IMR-90 (cell line): ENCODE measurements around the gene RPS6KA4. TPM values are rescaled to one million over a fixed set of nuclear protein-coding genes. Genes with fewer than 3 reads are reported as not detected.

Experiments used
- ATAC-seq: fragments of 200-7000 bp; cut with Tn5 transposase; 2 replicates; pipeline ENCODE4 v1.9.1; 2020; ENCODE audit warnings: low read depth, mild to moderate bottlenecking, moderate library complexity
- BruUV-seq: library from RNA; stranded (reverse); fragments of 400-500 nt; replicated peaks from 2 replicates; lab custom pipeline; 2021; lab: Mats Ljungman, UMichigan
- CTCF ChIA-PET: fragments of 300-600 bp; formaldehyde crosslinking; extraction: SDS; loops from one replicate; lab custom pipeline; 2021; ENCODE audit warnings: antibody characterized with exemption; lab: Yijun Ruan, JAX
- POLR2A ChIA-PET: fragments of 300-600 bp; sonication (Branson Sonifier 250); formaldehyde crosslinking; loops from one replicate; lab custom pipeline; 2022; ENCODE audit warnings: antibody characterized with exemption; ENCODE audit not compliant: unreplicated experiment; lab: Charles Lee
- DNase-seq: peaks from one replicate; pipeline ENCODE4 v3.0.0; 2013
- H2AFZ ChIP-seq: replicated peaks from 2 replicates; pipeline ENCODE3; 2013; ENCODE audit warnings: low read length, mild to moderate bottlenecking; ENCODE audit not compliant: poor library complexity
- H2AK5ac ChIP-seq: 2 replicates; pipeline ENCODE4 v1.6.1; 2013; ENCODE audit warnings: low read depth, low read length, inconsistent platforms
- H2AK9ac ChIP-seq: replicated peaks from 2 replicates; pipeline ENCODE3; 2013; ENCODE audit warnings: mild to moderate bottlenecking, low read depth, low read length, moderate library complexity; ENCODE audit not compliant: poor library complexity
- H2BK120ac ChIP-seq: 2 replicates; pipeline ENCODE4 v1.6.1; 2013; ENCODE audit warnings: low read depth, low read length, inconsistent platforms
- H2BK15ac ChIP-seq: 3 replicates; pipeline ENCODE4 v1.6.1; 2013; ENCODE audit warnings: low read depth, low read length, inconsistent platforms
- H2BK20ac ChIP-seq: 2 replicates; pipeline ENCODE4 v1.6.1; 2013; ENCODE audit warnings: low read depth, mild to moderate bottlenecking, inconsistent platforms, low read length, moderate library complexity
- H2BK5ac ChIP-seq: 2 replicates; pipeline ENCODE4 v1.6.1; 2013; ENCODE audit warnings: mild to moderate bottlenecking, low read depth, low read length, inconsistent platforms; ENCODE audit not compliant: poor library complexity, severe bottlenecking
- H3K14ac ChIP-seq: replicated peaks from 2 replicates; pipeline ENCODE4 v1.6.1; 2013; ENCODE audit warnings: low read depth, low read length, inconsistent platforms
- H3K18ac ChIP-seq: 2 replicates; pipeline ENCODE4 v1.6.1; 2013; ENCODE audit warnings: low read depth, low read length, control low read depth
- H3K23ac ChIP-seq: 2 replicates; pipeline ENCODE4 v1.6.1; 2013; ENCODE audit warnings: low read depth, low read length, inconsistent platforms
- H3K27ac ChIP-seq: 2 replicates; pipeline ENCODE4 v1.5.1; 2013; ENCODE audit warnings: mild to moderate bottlenecking, control low read depth, low read length; ENCODE audit not compliant: insufficient read depth
- H3K27me3 ChIP-seq: 2 replicates; pipeline ENCODE4 v1.6.1; 2013; ENCODE audit warnings: low read length; ENCODE audit not compliant: control insufficient read depth, insufficient read depth
- H3K36me3 ChIP-seq: 2 replicates; pipeline ENCODE4 v1.6.1; 2013; ENCODE audit warnings: low read length, mixed read lengths; ENCODE audit not compliant: control insufficient read depth, insufficient read depth
- H3K4ac ChIP-seq: 2 replicates; pipeline ENCODE4 v1.6.1; 2013; ENCODE audit warnings: low read depth, low read length, inconsistent platforms
- H3K4me1 ChIP-seq: 2 replicates; pipeline ENCODE4 v1.6.1; 2013; ENCODE audit warnings: low read length, mixed read lengths; ENCODE audit not compliant: control insufficient read depth, insufficient read depth
- H3K4me2 ChIP-seq: 2 replicates; pipeline ENCODE4 v1.6.1; 2013; ENCODE audit warnings: low read depth, mild to moderate bottlenecking, control low read depth, low read length, moderate library complexity
- H3K4me3 ChIP-seq: 2 replicates; pipeline ENCODE4 v1.5.1; 2013; ENCODE audit warnings: low read depth, mild to moderate bottlenecking, control low read depth, low read length, moderate library complexity; ENCODE audit not compliant: insufficient read depth
- H3K56ac ChIP-seq: 2 replicates; pipeline ENCODE4 v1.6.1; 2013; ENCODE audit warnings: low read length, inconsistent platforms; ENCODE audit not compliant: insufficient read depth; ENCODE audit errors: extremely low read depth
- H3K79me1 ChIP-seq, 2 experiments: 2 replicates each; pipeline ENCODE4 v1.6.1; 2013; ENCODE audit warnings: low read length in 2 of 2, inconsistent platforms in 1 of 2, low read depth in 1 of 2
- H3K9ac ChIP-seq: 2 replicates; pipeline ENCODE4 v1.6.1; 2013; ENCODE audit warnings: low read depth, low read length, control low read depth
- H3K9me1 ChIP-seq: 2 replicates; pipeline ENCODE4 v1.6.1; 2013; ENCODE audit warnings: low read length, inconsistent platforms; ENCODE audit not compliant: insufficient read depth
- H3K9me3 ChIP-seq: 2 replicates; pipeline ENCODE4 v1.6.1; 2013; ENCODE audit warnings: low read length; ENCODE audit not compliant: control insufficient read depth, insufficient read depth
- H4K20me1 ChIP-seq: 2 replicates; pipeline ENCODE4 v1.6.1; 2013; ENCODE audit warnings: low read length, inconsistent platforms; ENCODE audit not compliant: insufficient read depth
- H4K5ac ChIP-seq: 2 replicates; pipeline ENCODE4 v1.6.1; 2013; ENCODE audit warnings: mild to moderate bottlenecking, low read depth, low read length, control low read depth
- H4K8ac ChIP-seq, 2 experiments: 2 replicates each; pipeline ENCODE4 v1.6.1; 2013; ENCODE audit warnings: low read depth in 2 of 2, low read length in 2 of 2, control low read depth in 1 of 2, inconsistent platforms in 1 of 2
- H4K91ac ChIP-seq: 2 replicates; pipeline ENCODE4 v1.6.1; 2013; ENCODE audit warnings: low read depth, low read length, inconsistent platforms; ENCODE audit not compliant: insufficient read depth
- CHD1 ChIP-seq: IDR thresholded peaks from 2 replicates; pipeline ENCODE4 v1.6.1; 2012; ENCODE audit warnings: low read depth, low read length, improper control_type of control experiment
- ELK1 ChIP-seq: fragments of 150-350 bp; IDR thresholded peaks from 2 replicates; pipeline ENCODE4 v1.6.1; 2016; ENCODE audit warnings: low read depth, mild to moderate bottlenecking, low read length, moderate library complexity, borderline replicate concordance
- FOS ChIP-seq: fragments of 150-350 bp; IDR thresholded peaks from 2 replicates; pipeline ENCODE4 v1.6.1; 2016; ENCODE audit warnings: low read depth, low read length
- POLR2A ChIP-seq: IDR thresholded peaks from 2 replicates; pipeline ENCODE4 v1.6.1; 2012; ENCODE audit warnings: mild to moderate bottlenecking, low read depth, low read length
- RAD21 ChIP-seq: IDR thresholded peaks from 2 replicates; pipeline ENCODE4 v1.6.1; 2012; ENCODE audit warnings: low read length, improper control_type of control experiment
- RCOR1 ChIP-seq: IDR thresholded peaks from 2 replicates; pipeline ENCODE4 v1.6.1; 2012; ENCODE audit warnings: mild to moderate bottlenecking, low read length, improper control_type of control experiment; ENCODE audit not compliant: insufficient replicate concordance
- RFX5 ChIP-seq: IDR thresholded peaks from 2 replicates; pipeline ENCODE4 v1.8.0; 2012; ENCODE audit warnings: low read depth, mild to moderate bottlenecking, low read length, moderate library complexity
- WGBS, 2 experiments: methylation state at CpG; one replicate each; pipeline versions ENCODE4 v1.1.5 to v1.1.7; 2013; ENCODE audit warnings: missing lambda C conversion rate in 2 of 2; ENCODE audit not compliant: insufficient read length in 1 of 2; ENCODE audit errors: extremely low coverage in 2 of 2; 5-methylcytosine and 5-hydroxymethylcytosine counted together
- dilution Hi-C: fragments of 300-500 bp; cut with HindIII; formaldehyde crosslinking; loops from one replicate; pipeline ENCODE4 v1.14.3; 2018; ENCODE audit warnings: low sequenced_read_pairs; ENCODE audit not compliant: unreplicated experiment
- in situ Hi-C: fragments of 300-500 bp; cut with MboI; formaldehyde crosslinking; loops from 3 replicates; pipeline ENCODE4 v1.14.3; 2019; ENCODE audit warnings: low sequenced_read_pairs, inconsistent platforms, mixed read lengths
- intact Hi-C: fragments of 100-400 bp; cut with micrococcal nuclease; formaldehyde crosslinking; loops from 2 replicates; pipeline ENCODE4 v1.10.0; 2022
- polyA plus RNA-seq, 3 experiments: library from polyadenylated mRNA; depleted of rRNA; stranded (reverse); fragments of >200 nt; gene quantifications; 2 replicates each; pipeline ENCODE4 v1.2.3, GENCODE V29; 2012; ENCODE audit warnings: low replicate concordance in 1 of 3
- total RNA-seq: library from RNA; depleted of rRNA; stranded (reverse); fragments of >200 nt; gene quantifications from 2 replicates; pipeline ENCODE4 v1.2.3, GENCODE V29; 2012

The RPS6KA4 gene
- total and polyA plus RNA-seq, 2 of the 4 experiments (the other 2 are of a cell fraction): 38.8 to 52.9 TPM

DNA sequence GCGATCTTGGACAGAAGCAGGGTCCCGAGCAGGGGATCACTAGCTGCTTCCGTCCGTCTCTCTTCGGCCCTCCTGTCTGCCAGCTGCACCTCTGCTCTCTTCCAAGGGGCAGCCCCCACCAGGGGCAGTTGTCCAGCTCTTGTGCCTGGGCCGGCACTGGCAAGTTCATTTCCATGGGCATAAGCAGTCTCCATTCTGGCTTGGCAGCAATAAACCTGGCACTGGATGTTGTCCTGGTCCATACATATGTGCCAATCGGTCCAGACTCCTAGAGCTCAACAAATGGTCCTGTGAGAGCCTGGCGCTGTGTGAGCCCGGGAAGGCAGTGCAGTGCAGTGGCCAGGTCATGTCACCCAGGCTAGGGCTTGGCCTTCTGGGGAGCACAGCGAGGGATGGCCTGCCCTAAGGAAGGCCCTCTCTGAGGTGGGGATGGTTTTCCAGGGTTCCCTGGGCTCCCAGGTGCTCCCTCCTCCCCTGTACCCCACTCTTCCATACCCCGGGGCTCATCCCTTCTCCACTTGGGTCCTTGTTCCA lies 60.4 kb downstream of the RPS6KA4 start:
- Histone ChIP-seq H2BK120ac (no peak overlapping the region), H3K4ac (no peak overlapping the region), H3K79me1 (no peaks in the 10 kb centered on the region), H3K9me1 (0 out of 2 replicates have a peak, but pooled peaks cover 3% of the 10 kb centered on the region), H3K23ac (no peak overlapping the region), H4K20me1 (no peaks in the 10 kb centered on the region), H3K18ac (no peak overlapping the region), H3K9ac (no peak overlapping the region), H3K56ac (no peak overlapping the region; the same call in 1 of the 2 replicates), H4K5ac (no peak overlapping the region), H2AK9ac (no peak overlapping the region), H3K4me2 (no peak overlapping the region), H3K27ac (no peak overlapping the region), H3K36me3 (no peaks in the 10 kb centered on the region), H3K4me1 (no peaks in the 10 kb centered on the region), H3K27me3 (peaks cover 9% of the 10 kb centered on the region), H3K14ac (no peak overlapping the region), H3K4me3 (no peak overlapping the region), H2AFZ (no peak overlapping the region), H2AK5ac (no peak overlapping the region), H3K9me3 (peaks cover 10% of the 10 kb centered on the region), H2BK15ac (no peak overlapping the region), H2BK20ac (no peak overlapping the region), H4K91ac (no peak overlapping the region), H2BK5ac (no peak overlapping the region), H4K8ac (no peak overlapping the region)
- ATAC-seq: no peak
- ChIA-PET POLR2A (no interaction called here), CTCF (no interaction called here)
- DNase-seq: no peak
- 65% methylated on average over 3 of the region's 11 CpGs; no CpG with 5 or more reads in 1 of the 2 experiments for WGBS, 2 experiments
- dilution Hi-C loops: no loop called here
- intact Hi-C loops: no loop called here
- in situ Hi-C loops: no loop called here
- BruUV-seq: no TSS peak
- TF ChIP-seq ELK1 (no peak), RAD21 (no peak), RCOR1 (no peak), CHD1 (no peak), POLR2A (no peak), FOS (no peak), RFX5 (no peak)
